ENCODE measurements around the gene FAM199X. TPM values are rescaled to one million over a fixed set of nuclear protein-coding genes. Genes with fewer than 3 reads are reported as not detected.
"Not testable (repeated sequence)": the region's sequence is repeated elsewhere in the genome, so short reads cannot be mapped to it uniquely, and the experiment has no call there.

FAM199X gene
- total RNA-seq, 1 donor from 2014 or later = 8.9 TPM

GRCh38 chrX:104193485-104193884 lies 27.2 kb downstream of the FAM199X start:
- ATAC-seq = no peak

- ATAC-seq = no peak
Observed at GRCh38 chrX:104195013-104195412, 28.8 kb downstream of the FAM199X start.

- ATAC-seq = no peak
Observed at GRCh38 chrX:104195489-104196084, 29.3 kb downstream of the FAM199X start.

GRCh38 chrX:104205548-104205947 lies 39.3 kb downstream of the FAM199X start:
- ATAC-seq = no peak

GRCh38 chrX:104211187-104211586 lies 44.9 kb downstream of the FAM199X start:
- ATAC-seq = no peak

GRCh38 chrX:104230060-104230459 lies 63.8 kb downstream of the FAM199X start:
- not testable (repeated sequence) for ATAC-seq

Other genes with a start within 250 kb of the FAM199X start
- gene TMSB15B, start 203.8 kb upstream of the FAM199X start, total RNA-seq = 1.1 TPM
- gene H2BW1, start 152.7 kb upstream of the FAM199X start, total RNA-seq = not detected
- not detected for gene H2BW2, start 126.5 kb upstream of the FAM199X start, total RNA-seq
- gene TMSB15C, start 90.2 kb upstream of the FAM199X start, total RNA-seq = 0.12 TPM
- gene ZCCHC18, start 53.9 kb upstream of the FAM199X start, total RNA-seq = not detected
- 2.1 TPM for gene SLC25A53, start 9.4 kb upstream of the FAM199X start, total RNA-seq
- gene ESX1, start 88.5 kb downstream of the FAM199X start, total RNA-seq = not detected

All from esophagus mucosa (tissue), 1 donor.